ENCODE data around the gene RPL37. TPM values are rescaled to one million over a fixed set of nuclear protein-coding genes. Genes with fewer than 3 reads are reported as not detected.

The RPL37 gene
- total RNA-seq, 4 donors from 2014 or later: 64.0 to 132 (median 91.4) TPM

GRCh38 chr5:40844565-40844964 lies 9.5 kb upstream of the RPL37 start:
- WGBS, 2 donors (ENCODE audit: low coverage in 1 of 2): no CpG with 5 or more reads among the region's 4 CpGs
- Histone ChIP-seq H3K4me3 (no peak overlapping the region), H3K36me3 (peaks cover 0 to 3% of the 10 kb centered on the region in 2 donors), H3K27me3 (no peaks in the 10 kb centered on the region), H3K4me1 (no peaks in the 10 kb centered on the region), H3K27ac (no peak overlapping the region), H3K9me3 (no peaks in the 10 kb centered on the region)
- no peak for ATAC-seq
- TF ChIP-seq EP300 (IDR thresholded peaks at IDR 0.05) (no peak), POLR2AphosphoS5 (IDR thresholded peaks at IDR 0.05) (no peak), POLR2A (IDR thresholded peaks at IDR 0.05) (no peak)

GRCh38 chr5:40842351-40842750 lies 7.3 kb upstream of the RPL37 start:
- Histone ChIP-seq H3K27me3 (no peaks in the 10 kb centered on the region), H3K9me3 (no peaks in the 10 kb centered on the region), H3K36me3 (no peaks in the 10 kb centered on the region), H3K4me1 (no peaks in the 10 kb centered on the region), H3K27ac (peak overlapping the region in 1 of 4 donors; percentile 76), H3K4me3 (peak overlapping the region; percentile 30 to 43)
- WGBS, 2 donors (ENCODE audit: low coverage in 1 of 2): 35 to 37% methylated on average over 2 of the region's 2 CpGs
- no peak for ATAC-seq
- TF ChIP-seq EP300 (IDR thresholded peaks at IDR 0.05): no peak
- no peak for TF ChIP-seq POLR2AphosphoS5 (IDR thresholded peaks at IDR 0.05)
- no peak for TF ChIP-seq CTCF (IDR thresholded peaks at IDR 0.05)
- TF ChIP-seq POLR2A (IDR thresholded peaks at IDR 0.05): no peak

- H3K4me1 ChIP-seq: peaks cover 0 to 2% (median 0%) of the 10 kb centered on the region in 3 donors
- TF ChIP-seq CTCF (IDR thresholded peaks at IDR 0.05) (no peak), POLR2A (IDR thresholded peaks at IDR 0.05) (no peak), POLR2AphosphoS5 (IDR thresholded peaks at IDR 0.05) (no peak), EP300 (IDR thresholded peaks at IDR 0.05) (no peak)
- no peaks in the 10 kb centered on the region for H3K27me3 ChIP-seq
- no peaks in the 10 kb centered on the region for H3K36me3 ChIP-seq
- 20 to 31% methylated on average over 9 of the region's 9 CpGs for WGBS, 2 donors (ENCODE audit: low coverage in 1 of 2)
- peak within 1 kb of the TSS; percentile 49 to 76 (median 56) for H3K27ac ChIP-seq
- H3K4me3 ChIP-seq: peak within 1 kb of the TSS; percentile 30 to 43
- no peaks in the 10 kb centered on the region for H3K9me3 ChIP-seq
- peak; percentile 39 for ATAC-seq
Measured at GRCh38 chr5:40841068-40841805, 6.2 kb upstream of the RPL37 start, which contains the start of gene CARD6. CARD6 (plus strand) TSS chr5:40841367; CDS start chr5:40841383, 16 bp downstream.

- H3K27ac ChIP-seq: no peak overlapping the region
- peaks cover 0 to 24% (median 5%) of the 10 kb centered on the region in 3 donors for H3K4me1 ChIP-seq
- ATAC-seq: no peak
- no peaks in the 10 kb centered on the region for H3K9me3 ChIP-seq
- H3K4me3 ChIP-seq: no peak overlapping the region
- H3K36me3 ChIP-seq: peaks cover 0 to 9% of the 10 kb centered on the region in 2 donors
- WGBS, 2 donors (ENCODE audit: low coverage in 1 of 2): 66 to 80% methylated on average over 5 to 6 of the region's 6 CpGs
- H3K27me3 ChIP-seq: no peaks in the 10 kb centered on the region
- TF ChIP-seq POLR2A (IDR thresholded peaks at IDR 0.05): no peak
Measured at GRCh38 chr5:40838086-40838485, 3.1 kb upstream of the RPL37 start.

GRCh38 chr5:40834391-40834848 lies 602 bp downstream of the RPL37 start:
- WGBS, 2 donors (ENCODE audit: low coverage in 1 of 2): 0 to 1% methylated on average over 21 of the region's 21 CpGs
- ATAC-seq: no peak
- TF ChIP-seq EP300 (IDR thresholded peaks at IDR 0.05) (no peak), POLR2AphosphoS5 (IDR thresholded peaks at IDR 0.05) (no peak), CTCF (IDR thresholded peaks at IDR 0.05) (no peak), POLR2A (IDR thresholded peaks at IDR 0.05) (no peak)

More at GRCh38 chr5:40834391-40834848, 602 bp downstream of the RPL37 start:
- H3K27me3 ChIP-seq: no peaks in the 10 kb centered on the region
- no peaks in the 10 kb centered on the region for H3K9me3 ChIP-seq
- peaks cover 0 to 46% of the 10 kb centered on the region in 2 donors for H3K36me3 ChIP-seq
- H3K27ac ChIP-seq: peak overlapping the region; percentile 70 to 96 (median 96)
- peaks cover 0 to 36% (median 5%) of the 10 kb centered on the region in 3 donors for H3K4me1 ChIP-seq
- peak overlapping the region; percentile 63 to 65 for H3K4me3 ChIP-seq
